HepG2 (cell line): Measurements from ENCODE around the gene PARD3. TPM values are rescaled to one million over a fixed set of nuclear protein-coding genes. Genes with fewer than 3 reads are reported as not detected.

ENCODE experiments used
- ELF3 ChIP-seq: IDR thresholded peaks from 2 replicates; pipeline ENCODE4 v1.6.1; 2016; ENCODE audit warnings: missing genetic modification reagents, missing compliant biosample characterization
- JUN ChIP-seq: sonication (generic); formaldehyde crosslinking; IDR thresholded peaks from 2 replicates; pipeline ENCODE4 v1.4.0; 2020; ENCODE audit warnings: mild to moderate bottlenecking, missing genetic modification reagents
- KDM5A ChIP-seq: fragments of 200-600 bp; sonication (generic); IDR thresholded peaks from 2 replicates; pipeline ENCODE4 v1.7.0; 2018; ENCODE audit warnings: antibody characterized with exemption, mild to moderate bottlenecking, low read length, borderline replicate concordance
- MAFF ChIP-seq: IDR thresholded peaks from 2 replicates; pipeline ENCODE4 v1.6.1; 2011; ENCODE audit warnings: low read depth, low read length, improper control_type of control experiment
- MEF2D ChIP-seq: sonication (generic); formaldehyde crosslinking; IDR thresholded peaks from 2 replicates; pipeline ENCODE4 v1.5.1; 2020; ENCODE audit warnings: mild to moderate bottlenecking, missing genetic modification reagents
- MYC ChIP-seq: sonication (generic); formaldehyde crosslinking; IDR thresholded peaks from 2 replicates; pipeline ENCODE4 v1.9.0; 2021; ENCODE audit warnings: missing genetic modification reagents, borderline replicate concordance
- PAWR ChIP-seq: sonication (generic); formaldehyde crosslinking; IDR thresholded peaks from 2 replicates; pipeline ENCODE4 v1.4.0; 2020; ENCODE audit warnings: missing genetic modification reagents, mild to moderate bottlenecking, borderline replicate concordance
- PCBP1 ChIP-seq: fragments of 200-400 bp; formaldehyde crosslinking; IDR thresholded peaks from 2 replicates; pipeline ENCODE4 v1.6.1; 2017; ENCODE audit warnings: mild to moderate bottlenecking, low read depth, low read length, borderline replicate concordance
- PHF20 ChIP-seq: sonication (generic); formaldehyde crosslinking; IDR thresholded peaks from 2 replicates; pipeline ENCODE4 v1.5.0; 2020; ENCODE audit warnings: mild to moderate bottlenecking, missing genetic modification reagents
- POLR2A ChIP-seq, 2 experiments: IDR thresholded peaks; 2 replicates each; pipeline ENCODE4 v1.6.1; 2011; ENCODE audit warnings: low read depth in 2 of 2, low read length in 2 of 2, mild to moderate bottlenecking in 1 of 2, moderate library complexity in 1 of 2; ENCODE audit not compliant: insufficient read depth in 1 of 2
- REST ChIP-seq, 2 experiments: IDR thresholded peaks; 2 replicates each; pipeline ENCODE4 v1.6.1; 2011 to 2012; ENCODE audit warnings: low read length in 2 of 2, borderline replicate concordance in 1 of 2, low read depth in 1 of 2, mild to moderate bottlenecking in 1 of 2, moderate library complexity in 1 of 2
- SMAD3 ChIP-seq: sonication (generic); formaldehyde crosslinking; IDR thresholded peaks from 2 replicates; pipeline ENCODE4 v1.4.0; 2020; ENCODE audit warnings: missing genetic modification reagents
- SRY ChIP-seq: sonication (generic); formaldehyde crosslinking; IDR thresholded peaks from 2 replicates; pipeline ENCODE4 v1.8.0; 2022; ENCODE audit warnings: mild to moderate bottlenecking, missing genetic modification reagents
- TBL1XR1 ChIP-seq: fragments of 150-350 bp; IDR thresholded peaks from 2 replicates; pipeline ENCODE4 v1.6.1; 2014; ENCODE audit warnings: borderline replicate concordance, low read length; ENCODE audit not compliant: partially characterized antibody
- TRAFD1 ChIP-seq: sonication (generic); formaldehyde crosslinking; IDR thresholded peaks from 2 replicates; pipeline ENCODE4 v1.5.1; 2020; ENCODE audit warnings: missing genetic modification reagents, mild to moderate bottlenecking, borderline replicate concordance
- ZNF33A ChIP-seq: sonication (generic); formaldehyde crosslinking; IDR thresholded peaks from 2 replicates; pipeline ENCODE4 v1.5.1; 2020; ENCODE audit warnings: missing genetic modification reagents, mild to moderate bottlenecking, moderate library complexity, borderline replicate concordance
- ZNF878 ChIP-seq: sonication (generic); formaldehyde crosslinking; IDR thresholded peaks from 2 replicates; pipeline ENCODE4 v1.8.1; 2023; ENCODE audit warnings: mild to moderate bottlenecking, missing genetic modification reagents, moderate library complexity
- polyA plus RNA-seq, 8 experiments: library from polyadenylated mRNA; depleted of rRNA in 3 of 8; stranded (reverse) in 7 of 8; unstranded in 1 of 8; fragments of >200 nt; fragmentation: Illumina TruSeq in 4 of 8; extraction: Trizol in 4 of 8; gene quantifications; 2 replicates each; pipeline versions ENCODE4 v1.2.1 to v1.2.3, GENCODE V29; 2011 to 2016; ENCODE audit warnings: low read depth in 4 of 8, missing spikeins in 1 of 8, mixed read lengths in 1 of 8; ENCODE audit not compliant: insufficient read depth in 1 of 8
- total RNA-seq, 5 experiments: library from RNA; depleted of rRNA; stranded (reverse); fragments of >200 nt; fragmentation: Illumina TruSeq; extraction: Trizol; gene quantifications; 2 replicates each; pipeline ENCODE4 v1.2.3, GENCODE V29; 2016; ENCODE audit warnings: low read depth in 1 of 5
- TF ChIP-seq, protein P1 (sequence below), 2 experiments: sonication (generic) in 1 of 2; formaldehyde crosslinking in 1 of 2; IDR thresholded peaks; 2 replicates each; pipeline versions ENCODE4 v1.4.0 to v1.6.1; 2018 to 2020; ENCODE audit warnings: missing genetic modification reagents in 2 of 2, borderline replicate concordance in 1 of 2, low read depth in 1 of 2, mild to moderate bottlenecking in 1 of 2, missing biosample characterization in 1 of 2

Gene PARD3
- total and polyA plus RNA-seq, 2 of the 13 experiments (the other 11 are each of a cell fraction or from before 2014, with no cell fraction given) = 40.9 to 60.0 TPM

DNA sequence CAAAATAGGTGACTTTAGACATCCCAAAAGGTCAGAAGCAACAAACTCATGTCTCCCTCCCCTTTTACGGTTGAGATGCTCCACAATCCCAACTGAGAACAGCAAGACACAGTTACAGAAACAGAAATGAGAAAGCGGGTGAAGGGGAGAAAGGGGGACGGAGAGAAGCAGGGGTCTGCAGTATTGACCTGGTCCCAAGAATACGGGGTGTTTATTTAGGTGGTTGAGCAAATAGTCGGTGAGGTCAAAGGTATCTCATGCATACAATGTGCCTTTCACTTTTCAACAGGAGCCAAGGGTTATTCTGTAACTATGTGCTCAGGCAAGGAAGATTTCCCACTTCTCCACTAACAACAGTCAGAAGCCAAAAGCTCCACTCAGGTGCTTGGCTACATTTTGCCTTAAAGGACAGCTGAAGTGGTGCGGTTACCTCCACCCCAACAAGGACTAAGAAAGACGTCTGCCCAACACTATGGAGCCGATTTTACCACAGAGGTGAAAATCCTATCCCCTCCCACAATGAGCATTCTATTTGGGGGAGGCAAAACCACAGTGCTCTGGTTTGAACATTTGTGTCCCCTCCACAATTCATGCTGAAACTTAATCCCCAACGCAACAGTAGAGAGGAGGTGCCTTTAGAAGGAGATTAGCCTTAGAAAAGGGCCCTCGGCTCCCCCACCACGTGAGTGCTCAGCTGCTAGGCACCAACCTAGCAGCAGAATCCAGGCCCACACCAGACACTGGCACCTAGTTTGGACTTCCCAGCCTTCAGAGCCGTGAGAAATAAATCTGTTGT lies 77.9 kb downstream of the PARD3 start (continued):
- no peak for TF ChIP-seq KDM5A
- TF ChIP-seq PHF20 (CRISPR knock-in tag) = 0 out of 2 replicates have a peak, but pooled peaks have one; percentile 10
- peak; percentile 75 for TF ChIP-seq ELF3 (CRISPR knock-in tag)
- no peak for TF ChIP-seq PCBP1
- no peak for TF ChIP-seq TBL1XR1
- TF ChIP-seq MEF2D = 0 out of 2 replicates have a peak, but pooled peaks have one; percentile 32
- TF ChIP-seq SMAD3 (CRISPR knock-in tag) = peak; percentile 55
- TF ChIP-seq SRY (CRISPR knock-in tag) = 0 out of 2 replicates have a peak, but pooled peaks have one; percentile 23
- TF ChIP-seq ZNF878 (CRISPR knock-in tag) = no peak
- peak; percentile 49; the same call in 1 of the 2 replicates for TF ChIP-seq ZNF33A
- TF ChIP-seq MAFF = no peak
- no peak for TF ChIP-seq PAWR (CRISPR knock-in tag)
- TF ChIP-seq REST (IDR thresholded peaks at IDR 0.05; ENCODE audit: borderline replicate concordance in 1 of 2, low read depth in 1 of 2, low read length in 2 of 2) = peak in 1 of 2 experiments; percentile 62; a peak in 2 of 4 replicates
- TF ChIP-seq JUN (CRISPR knock-in tag) = no peak
- TF ChIP-seq, protein P1, sequence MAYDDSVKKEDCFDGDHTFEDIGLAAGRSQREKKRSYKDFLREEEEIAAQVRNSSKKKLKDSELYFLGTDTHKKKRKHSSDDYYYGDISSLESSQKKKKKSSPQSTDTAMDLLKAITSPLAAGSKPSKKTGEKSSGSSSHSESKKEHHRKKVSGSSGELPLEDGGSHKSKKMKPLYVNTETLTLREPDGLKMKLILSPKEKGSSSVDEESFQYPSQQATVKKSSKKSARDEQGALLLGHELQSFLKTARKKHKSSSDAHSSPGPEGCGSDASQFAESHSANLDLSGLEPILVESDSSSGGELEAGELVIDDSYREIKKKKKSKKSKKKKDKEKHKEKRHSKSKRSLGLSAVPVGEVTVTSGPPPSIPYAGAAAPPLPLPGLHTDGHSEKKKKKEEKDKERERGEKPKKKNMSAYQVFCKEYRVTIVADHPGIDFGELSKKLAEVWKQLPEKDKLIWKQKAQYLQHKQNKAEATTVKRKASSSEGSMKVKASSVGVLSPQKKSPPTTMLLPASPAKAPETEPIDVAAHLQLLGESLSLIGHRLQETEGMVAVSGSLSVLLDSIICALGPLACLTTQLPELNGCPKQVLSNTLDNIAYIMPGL (CRISPR knock-in tag; IDR thresholded peaks at IDR 0.05; ENCODE audit: borderline replicate concordance in 1 of 2, low read depth in 1 of 2) = peak; percentile 17 to 46; a peak in 2 of 4 replicates
- peak; percentile 25; the same call in 1 of the 2 replicates for TF ChIP-seq MYC (CRISPR knock-in tag)
- TF ChIP-seq POLR2A (IDR thresholded peaks at IDR 0.05; ENCODE audit: insufficient read depth in 1 of 2, low read depth in 2 of 2, low read length in 2 of 2) = peak; percentile 70 to 82
- no peak for TF ChIP-seq TRAFD1
